CMK (cell line): ENCODE measurements around the gene FIGNL2.
A peak's percentile ranks its signal among the peaks of the same experiment; 100 is the strongest.

Experiments
- DNase-seq: peaks from one replicate; pipeline ENCODE4 v3.0.0-alpha.2; 2010; ENCODE audit warnings: low read depth

The FIGNL2 gene

GRCh38 chr12:51874000-51874399 lies 25.5 kb upstream of the FIGNL2 start:
- DNase-seq, result no peak

GRCh38 chr12:51873251-51873994 lies 24.9 kb upstream of the FIGNL2 start:
- DNase-seq, result no peak

GRCh38 chr12:51872689-51872981 lies 24.1 kb upstream of the FIGNL2 start:
- DNase-seq, result no peak

- no peak for DNase-seq
These were observed 23.6 kb upstream of the FIGNL2 start for GRCh38 chr12:51871918-51872688.

- DNase-seq, result peak; percentile 58
These were observed 22.6 kb upstream of the FIGNL2 start for GRCh38 chr12:51871126-51871525.

- DNase-seq, result peak; percentile 47
These were observed 22.0 kb upstream of the FIGNL2 start for GRCh38 chr12:51870504-51870903.

- no peak for DNase-seq
These were observed 21.4 kb upstream of the FIGNL2 start for GRCh38 chr12:51869931-51870330.

GRCh38 chr12:51869496-51869865 lies 21.0 kb upstream of the FIGNL2 start:
- DNase-seq, result no peak

GRCh38 chr12:51868821-51869495 lies 20.4 kb upstream of the FIGNL2 start:
- DNase-seq, result no peak

- no peak for DNase-seq
These were observed 19.4 kb upstream of the FIGNL2 start for GRCh38 chr12:51867796-51868428.

GRCh38 chr12:51867371-51867770 lies 18.9 kb upstream of the FIGNL2 start:
- no peak for DNase-seq

GRCh38 chr12:51866762-51867161 lies 18.2 kb upstream of the FIGNL2 start:
- DNase-seq, result no peak

GRCh38 chr12:51866324-51866723 lies 17.8 kb upstream of the FIGNL2 start:
- no peak for DNase-seq

- DNase-seq, result no peak
These were observed 17.3 kb upstream of the FIGNL2 start for GRCh38 chr12:51865757-51866270.

- DNase-seq, result no peak
These were observed 16.5 kb upstream of the FIGNL2 start for GRCh38 chr12:51864833-51865670.

- DNase-seq, result no peak
These were observed 15.7 kb upstream of the FIGNL2 start for GRCh38 chr12:51863933-51864832.

GRCh38 chr12:51863363-51863932 lies 14.9 kb upstream of the FIGNL2 start:
- DNase-seq, result no peak

GRCh38 chr12:51862947-51863346 lies 14.4 kb upstream of the FIGNL2 start:
- DNase-seq, result no peak

GRCh38 chr12:51860986-51861385 lies 12.5 kb upstream of the FIGNL2 start:
- no peak for DNase-seq
